G401 (cell line): Measurements from ENCODE around the gene GRIK5. TPM values are rescaled to one million over a fixed set of nuclear protein-coding genes. Genes with fewer than 3 reads are reported as not detected.
"Not testable (repeated sequence)": the region's sequence is repeated elsewhere in the genome, so short reads cannot be mapped to it uniquely, and the experiment has no call there.

Source experiments
- DNase-seq: peaks from one replicate; pipeline ENCODE4 v3.0.0-alpha.2; 2015; ENCODE audit warnings: low spot score
- in situ Hi-C: cut with HindIII; loops from 2 replicates; pipeline ENCODE4 v1.10.0; 2016; ENCODE audit warnings: low sequenced_read_pairs, mixed read lengths
- total RNA-seq: library from RNA; depleted of rRNA; stranded (reverse); fragments of >200 nt; shearing (Covaris generic); gene quantifications from 2 replicates; pipeline ENCODE4 v1.2.3, GENCODE V29; 2014; rRNA removed

GRIK5 gene
- 0.49 and 1.1 TPM in 2 replicates for total RNA-seq

- DNase-seq, result peak; percentile 67
- in situ Hi-C loops, result no loop called here
Measured at GRCh38 chr19:42069619-42070351, at the start of gene GRIK5. GRIK5 (minus strand) TSS chr19:42070206; CDS start chr19:42065770, 4,436 bp downstream.

GRCh38 chr19:42117076-42117475 lies 47.1 kb upstream of the GRIK5 start:
- no peak for DNase-seq
- in situ Hi-C loops, result no loop called here

- in situ Hi-C loops, result no loop called here
- DNase-seq, result no peak
Measured at GRCh38 chr19:42116308-42117075, 46.5 kb upstream of the GRIK5 start.

GRCh38 chr19:42115705-42116104 lies 45.7 kb upstream of the GRIK5 start:
- in situ Hi-C loops, result no loop called here
- DNase-seq, result no peak

GRCh38 chr19:42115219-42115618 lies 45.2 kb upstream of the GRIK5 start:
- in situ Hi-C loops, result no loop called here
- no peak for DNase-seq

- no peak for DNase-seq
- in situ Hi-C loops, result no loop called here
Measured at GRCh38 chr19:42114412-42114811, 44.4 kb upstream of the GRIK5 start.

- DNase-seq, result peak; percentile 12
- in situ Hi-C loops, result no loop called here
Measured at GRCh38 chr19:42113641-42114348, 43.8 kb upstream of the GRIK5 start.

- no peak for DNase-seq
- in situ Hi-C loops, result no loop called here
Measured at GRCh38 chr19:42111811-42112210, 41.8 kb upstream of the GRIK5 start.

GRCh38 chr19:42111384-42111783 lies 41.4 kb upstream of the GRIK5 start:
- no peak for DNase-seq
- in situ Hi-C loops, result no loop called here

GRCh38 chr19:42110658-42111057 lies 40.7 kb upstream of the GRIK5 start:
- DNase-seq, result no peak
- in situ Hi-C loops, result no loop called here

GRCh38 chr19:42109896-42110295 lies 39.9 kb upstream of the GRIK5 start:
- DNase-seq, result no peak
- in situ Hi-C loops, result no loop called here

GRCh38 chr19:42108527-42109389 lies 38.8 kb upstream of the GRIK5 start:
- in situ Hi-C loops, result no loop called here
- peak; percentile 75 for DNase-seq

GRCh38 chr19:42105368-42105767 lies 35.4 kb upstream of the GRIK5 start:
- in situ Hi-C loops, result no loop called here
- DNase-seq, result no peak

- in situ Hi-C loops, result no loop called here
- DNase-seq, result no peak
Measured at GRCh38 chr19:42102877-42103276, 32.9 kb upstream of the GRIK5 start.

- DNase-seq, in situ Hi-C loops: not testable (repeated sequence)
Measured at GRCh38 chr19:42100241-42100640, 30.2 kb upstream of the GRIK5 start.

- DNase-seq, result peak; percentile 49
- in situ Hi-C loops, result no loop called here
Measured at GRCh38 chr19:42099336-42099925, 29.4 kb upstream of the GRIK5 start.

GRCh38 chr19:42098781-42099180 lies 28.8 kb upstream of the GRIK5 start:
- peak; percentile 75 for DNase-seq
- in situ Hi-C loops, result no loop called here

- in situ Hi-C loops, result no loop called here
- no peak for DNase-seq
Measured at GRCh38 chr19:42097461-42097860, 27.5 kb upstream of the GRIK5 start.
